HEK293 (cell line): Measurements from ENCODE around the gene KCNIP4.
A peak's percentile ranks its signal among the peaks of the same experiment; 100 is the strongest.

Experiments
- CTCF ChIA-PET: fragments of 350-600 bp; formaldehyde crosslinking; extraction: SDS; loops from one replicate; lab custom pipeline; 2021; ENCODE audit warnings: antibody characterized with exemption; lab: Yijun Ruan, JAX
- POLR2A ChIA-PET: fragments of 300-600 bp; formaldehyde crosslinking; extraction: SDS; loops from one replicate; lab custom pipeline; 2020; ENCODE audit warnings: antibody characterized with exemption, inconsistent platforms; lab: Yijun Ruan, JAX
- H3K27ac ChIP-seq: fragments of 200-500 bp; sonication (Bioruptor generic); 2 replicates; pipeline ENCODE4 v1.5.1; 2014; ENCODE audit warnings: low read depth, low read length, control low read depth, inconsistent platforms; ENCODE audit errors: extremely low read depth
- H3K36me3 ChIP-seq, 2 experiments: fragments of 200-500 bp in 1 of 2; sonication (Bioruptor generic) in 1 of 2; 1 replicate in 1 of 2; 2 replicates in 1 of 2; pipeline ENCODE4 v1.5.1; 2014 to 2017; ENCODE audit warnings: inconsistent platforms in 2 of 2, low read length in 2 of 2; ENCODE audit not compliant: control insufficient read depth in 2 of 2, insufficient read depth in 1 of 2
- H3K4me1 ChIP-seq: fragments of 200-500 bp; sonication (Bioruptor generic); 2 replicates; pipeline ENCODE4 v1.5.1; 2014; ENCODE audit warnings: mild to moderate bottlenecking, low read length, inconsistent platforms; ENCODE audit not compliant: control insufficient read depth, insufficient read depth
- H3K4me3 ChIP-seq: 2 replicates; pipeline ENCODE4 v1.5.1; 2011; ENCODE audit warnings: low read depth, mild to moderate bottlenecking, control low read depth, low read length, moderate library complexity
- H3K9me3 ChIP-seq: fragments of 200-500 bp; sonication (Bioruptor generic); 2 replicates; pipeline ENCODE4 v1.5.1; 2014; ENCODE audit warnings: low read depth, low read length, inconsistent platforms; ENCODE audit not compliant: control insufficient read depth, insufficient read depth
- BCL11A ChIP-seq: fragments of 450-650 bp; formaldehyde crosslinking; IDR thresholded peaks from 2 replicates; pipeline ENCODE4 v1.5.1; 2016; ENCODE audit warnings: low read depth, missing biosample characterization, missing genetic modification characterization
- KLF8 ChIP-seq: fragments of 450-650 bp; formaldehyde crosslinking; IDR thresholded peaks from 2 replicates; pipeline ENCODE4 v1.5.1; 2016; ENCODE audit warnings: missing biosample characterization, missing genetic modification characterization
- MYNN ChIP-seq: fragments of 450-650 bp; formaldehyde crosslinking; IDR thresholded peaks from 2 replicates; pipeline ENCODE4 v1.5.1; 2016; ENCODE audit warnings: missing biosample characterization, missing genetic modification characterization, borderline replicate concordance
- SALL2 ChIP-seq: fragments of 450-650 bp; formaldehyde crosslinking; IDR thresholded peaks from 2 replicates; pipeline ENCODE4 v1.5.0; 2017; ENCODE audit warnings: missing biosample characterization, mild to moderate bottlenecking, missing genetic modification characterization, borderline replicate concordance
- SETDB1 ChIP-seq: IDR thresholded peaks from one replicate; pipeline ENCODE4 v1.6.1; 2017; ENCODE audit warnings: mild to moderate bottlenecking, low read length, moderate library complexity, mixed read lengths; ENCODE audit not compliant: insufficient read length
- TCF7L2 ChIP-seq: IDR thresholded peaks from 2 replicates; pipeline ENCODE4 v1.6.1; 2011; ENCODE audit warnings: low read depth, mild to moderate bottlenecking, inconsistent platforms, low read length, moderate library complexity, borderline replicate concordance
- ZBTB48 ChIP-seq: fragments of 450-650 bp; formaldehyde crosslinking; IDR thresholded peaks from 2 replicates; pipeline ENCODE4 v1.5.1; 2016; ENCODE audit warnings: missing biosample characterization, missing genetic modification characterization
- ZIC2 ChIP-seq: fragments of 450-650 bp; formaldehyde crosslinking; IDR thresholded peaks from 2 replicates; pipeline ENCODE4 v1.5.1; 2016; ENCODE audit warnings: missing biosample characterization, missing genetic modification characterization
- ZNF10 ChIP-seq: fragments of 450-650 bp; formaldehyde crosslinking; IDR thresholded peaks from 2 replicates; pipeline ENCODE4 v1.5.1; 2017; ENCODE audit warnings: missing biosample characterization, missing genetic modification characterization
- ZNF23 ChIP-seq: fragments of 450-650 bp; formaldehyde crosslinking; IDR thresholded peaks from 2 replicates; pipeline ENCODE4 v1.5.1; 2016; ENCODE audit warnings: missing biosample characterization, missing genetic modification characterization, borderline replicate concordance
- ZNF24 ChIP-seq: fragments of 450-650 bp; formaldehyde crosslinking; IDR thresholded peaks from 2 replicates; pipeline ENCODE4 v1.5.1; 2016; ENCODE audit warnings: missing biosample characterization, missing genetic modification characterization
- ZNF623 ChIP-seq: fragments of 450-650 bp; formaldehyde crosslinking; IDR thresholded peaks from 2 replicates; pipeline ENCODE4 v1.5.1; 2016; ENCODE audit warnings: missing biosample characterization, missing genetic modification characterization
- ZNF654 ChIP-seq: fragments of 450-650 bp; formaldehyde crosslinking; IDR thresholded peaks from 2 replicates; pipeline ENCODE4 v1.5.1; 2016; ENCODE audit warnings: low read depth, missing biosample characterization, missing genetic modification characterization
- ZNF658 ChIP-seq: fragments of 450-650 bp; formaldehyde crosslinking; IDR thresholded peaks from 2 replicates; pipeline ENCODE4; 2016; ENCODE audit warnings: missing biosample characterization, missing genetic modification characterization
- ZNF701 ChIP-seq: fragments of 450-650 bp; formaldehyde crosslinking; IDR thresholded peaks from 2 replicates; pipeline ENCODE4 v1.5.1; 2016; ENCODE audit warnings: missing biosample characterization, missing genetic modification characterization
- ZNF76 ChIP-seq: fragments of 450-650 bp; formaldehyde crosslinking; IDR thresholded peaks from 2 replicates; pipeline ENCODE4; 2016; ENCODE audit warnings: low read depth, missing biosample characterization, missing genetic modification characterization, borderline replicate concordance
- ZXDB ChIP-seq: fragments of 450-650 bp; formaldehyde crosslinking; IDR thresholded peaks from 2 replicates; pipeline ENCODE4 v1.5.1; 2016; ENCODE audit warnings: missing biosample characterization, missing genetic modification characterization
- TF ChIP-seq, protein P1 (sequence below): fragments of 450-650 bp; formaldehyde crosslinking; IDR thresholded peaks from 2 replicates; pipeline ENCODE4 v1.5.1; 2017; ENCODE audit warnings: missing biosample characterization, missing genetic modification characterization
- TF ChIP-seq, protein P2 (sequence below): fragments of 450-650 bp; formaldehyde crosslinking; IDR thresholded peaks from 2 replicates; pipeline ENCODE4 v1.5.1; 2016; ENCODE audit warnings: missing biosample characterization, missing genetic modification characterization, low read depth
- TF ChIP-seq, protein P3 (sequence below): fragments of 450-650 bp; formaldehyde crosslinking; IDR thresholded peaks from 2 replicates; pipeline ENCODE4 v1.5.1; 2016; ENCODE audit warnings: missing biosample characterization, missing genetic modification characterization
- TF ChIP-seq, protein P4 (sequence below): fragments of 450-650 bp; formaldehyde crosslinking; IDR thresholded peaks from 2 replicates; pipeline ENCODE4 v1.5.1; 2016; ENCODE audit warnings: missing biosample characterization, missing genetic modification characterization

Gene KCNIP4

DNA sequence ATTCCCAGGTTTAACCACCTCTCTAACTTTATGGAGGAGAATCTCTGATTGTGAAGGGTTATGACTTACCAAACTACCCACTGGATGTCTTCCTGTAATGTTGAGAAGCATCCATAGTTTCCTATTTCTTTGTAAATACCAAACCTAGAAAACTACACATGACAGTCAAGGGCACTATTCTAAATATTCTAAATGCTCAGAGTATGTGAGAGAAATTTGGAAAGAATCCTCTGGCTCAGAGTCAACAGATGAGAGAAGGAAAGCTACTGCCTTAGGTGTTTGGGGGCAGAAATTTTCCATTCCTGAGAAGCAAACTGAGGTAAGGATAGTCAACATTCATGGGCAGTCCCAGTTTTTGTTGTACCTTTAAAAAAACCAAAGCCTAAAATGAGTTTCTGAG is 155.8 kb downstream of the KCNIP4 start (continued):
- TF ChIP-seq, protein P1, sequence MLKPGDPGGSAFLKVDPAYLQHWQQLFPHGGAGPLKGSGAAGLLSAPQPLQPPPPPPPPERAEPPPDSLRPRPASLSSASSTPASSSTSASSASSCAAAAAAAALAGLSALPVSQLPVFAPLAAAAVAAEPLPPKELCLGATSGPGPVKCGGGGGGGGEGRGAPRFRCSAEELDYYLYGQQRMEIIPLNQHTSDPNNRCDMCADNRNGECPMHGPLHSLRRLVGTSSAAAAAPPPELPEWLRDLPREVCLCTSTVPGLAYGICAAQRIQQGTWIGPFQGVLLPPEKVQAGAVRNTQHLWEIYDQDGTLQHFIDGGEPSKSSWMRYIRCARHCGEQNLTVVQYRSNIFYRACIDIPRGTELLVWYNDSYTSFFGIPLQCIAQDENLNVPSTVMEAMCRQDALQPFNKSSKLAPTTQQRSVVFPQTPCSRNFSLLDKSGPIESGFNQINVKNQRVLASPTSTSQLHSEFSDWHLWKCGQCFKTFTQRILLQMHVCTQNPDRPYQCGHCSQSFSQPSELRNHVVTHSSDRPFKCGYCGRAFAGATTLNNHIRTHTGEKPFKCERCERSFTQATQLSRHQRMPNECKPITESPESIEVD (tag by site-specific recombination): no peak
- no peak for TF ChIP-seq ZBTB48
- TF ChIP-seq ZNF658 (tag by site-specific recombination): no peak
- TF ChIP-seq, protein P2, sequence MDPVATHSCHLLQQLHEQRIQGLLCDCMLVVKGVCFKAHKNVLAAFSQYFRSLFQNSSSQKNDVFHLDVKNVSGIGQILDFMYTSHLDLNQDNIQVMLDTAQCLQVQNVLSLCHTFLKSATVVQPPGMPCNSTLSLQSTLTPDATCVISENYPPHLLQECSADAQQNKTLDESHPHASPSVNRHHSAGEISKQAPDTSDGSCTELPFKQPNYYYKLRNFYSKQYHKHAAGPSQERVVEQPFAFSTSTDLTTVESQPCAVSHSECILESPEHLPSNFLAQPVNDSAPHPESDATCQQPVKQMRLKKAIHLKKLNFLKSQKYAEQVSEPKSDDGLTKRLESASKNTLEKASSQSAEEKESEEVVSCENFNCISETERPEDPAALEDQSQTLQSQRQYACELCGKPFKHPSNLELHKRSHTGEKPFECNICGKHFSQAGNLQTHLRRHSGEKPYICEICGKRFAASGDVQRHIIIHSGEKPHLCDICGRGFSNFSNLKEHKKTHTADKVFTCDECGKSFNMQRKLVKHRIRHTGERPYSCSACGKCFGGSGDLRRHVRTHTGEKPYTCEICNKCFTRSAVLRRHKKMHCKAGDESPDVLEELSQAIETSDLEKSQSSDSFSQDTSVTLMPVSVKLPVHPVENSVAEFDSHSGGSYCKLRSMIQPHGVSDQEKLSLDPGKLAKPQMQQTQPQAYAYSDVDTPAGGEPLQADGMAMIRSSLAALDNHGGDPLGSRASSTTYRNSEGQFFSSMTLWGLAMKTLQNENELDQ (tag by site-specific recombination): no peak
- TF ChIP-seq, all 188 proteins: peak for 0

DNA sequence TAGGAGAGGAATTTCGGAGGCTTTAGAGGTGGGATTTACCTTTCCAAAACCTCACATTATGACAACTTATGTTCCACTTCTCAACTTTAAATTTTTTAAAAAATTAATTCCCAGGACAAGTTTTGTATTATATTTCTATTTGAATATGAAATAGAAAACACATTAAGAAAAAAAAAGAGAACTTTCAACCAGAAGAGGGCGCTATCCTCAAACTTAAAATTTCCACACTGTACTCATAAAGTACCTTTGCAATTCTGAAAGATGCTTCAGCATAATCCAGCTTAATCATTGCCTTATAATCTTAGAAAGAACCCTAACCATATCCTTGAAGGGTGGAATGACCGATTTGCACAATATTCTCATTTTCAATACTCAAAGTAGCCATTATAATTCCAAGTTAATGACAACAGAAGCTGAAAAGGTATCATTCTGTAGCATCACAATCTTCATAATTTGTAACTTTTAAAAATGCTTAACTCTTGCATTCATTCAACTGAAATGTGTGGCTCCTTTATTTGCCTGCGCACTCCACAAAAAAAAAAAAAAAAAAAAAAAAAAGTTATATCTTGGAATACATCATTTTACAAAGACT is 158.0 kb downstream of the KCNIP4 start:
- Histone ChIP-seq H3K36me3 (no peaks in the 10 kb centered on the region), H3K4me3 (no peak overlapping the region), H3K27ac (no peak overlapping the region), H3K4me1 (no peaks in the 10 kb centered on the region), H3K9me3 (no peaks in the 10 kb centered on the region)
- peak; percentile 62 for TF ChIP-seq ZNF654 (tag by site-specific recombination)
- TF ChIP-seq SALL2 (tag by site-specific recombination): no peak
- ChIA-PET CTCF (interaction anchor here (0.6 to 4.7 kb wide), 28 partner anchors 9 to 1188 kb away, joined by 3 to 73 read pairs (median 3); partner anchors contain the start of gene GBA3), POLR2A (no interaction called here)

DNA sequence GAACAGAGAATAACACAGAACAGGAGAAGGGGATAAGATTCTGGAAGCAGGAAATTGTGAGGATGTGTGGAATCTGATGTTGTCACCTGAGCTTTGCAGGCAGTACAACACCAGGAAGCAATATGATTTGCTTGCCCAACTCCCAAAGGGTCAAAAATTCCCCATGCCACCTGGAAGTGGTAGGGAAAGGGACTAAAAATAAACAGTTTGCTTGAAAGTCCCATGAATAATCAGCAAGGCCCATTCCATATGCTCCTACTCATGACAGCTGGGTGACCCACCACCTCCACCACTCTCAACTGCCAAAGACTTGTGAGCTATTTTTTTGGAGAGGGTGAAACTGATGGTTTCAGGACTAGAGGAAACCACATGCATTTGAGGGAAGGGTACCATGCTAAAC is 168.4 kb downstream of the KCNIP4 start:
- CTCF ChIA-PET: interaction anchor here (1.3 kb wide), 1 partner anchor 9 kb away, joined by 4 read pairs; no protein-coding TSS in a partner anchor
- Histone ChIP-seq H3K4me1 (no peaks in the 10 kb centered on the region), H3K4me3 (no peak overlapping the region), H3K27ac (no peak overlapping the region), H3K36me3 (no peaks in the 10 kb centered on the region), H3K9me3 (no peaks in the 10 kb centered on the region)
- TF ChIP-seq ZNF76 (no peak), ZNF623 (tag by site-specific recombination) (no peak), ZNF10 (tag by site-specific recombination) (no peak), TCF7L2 (no peak), MYNN (no peak), ZNF23 (tag by site-specific recombination) (no peak), ZXDB (tag by site-specific recombination) (no peak), KLF8 (tag by site-specific recombination) (no peak), ZIC2 (tag by site-specific recombination) (no peak), BCL11A (tag by site-specific recombination) (no peak), ZNF701 (tag by site-specific recombination) (no peak), SETDB1 (no peak), ZNF24 (tag by site-specific recombination) (no peak)
- TF ChIP-seq, protein P1 (tag by site-specific recombination): no peak
- TF ChIP-seq, protein P3, sequence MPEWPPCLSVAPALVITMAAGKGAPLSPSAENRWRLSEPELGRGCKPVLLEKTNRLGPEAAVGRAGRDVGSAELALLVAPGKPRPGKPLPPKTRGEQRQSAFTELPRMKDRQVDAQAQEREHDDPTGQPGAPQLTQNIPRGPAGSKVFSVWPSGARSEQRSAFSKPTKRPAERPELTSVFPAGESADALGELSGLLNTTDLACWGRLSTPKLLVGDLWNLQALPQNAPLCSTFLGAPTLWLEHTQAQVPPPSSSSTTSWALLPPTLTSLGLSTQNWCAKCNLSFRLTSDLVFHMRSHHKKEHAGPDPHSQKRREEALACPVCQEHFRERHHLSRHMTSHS: no peak
- TF ChIP-seq, protein P4, sequence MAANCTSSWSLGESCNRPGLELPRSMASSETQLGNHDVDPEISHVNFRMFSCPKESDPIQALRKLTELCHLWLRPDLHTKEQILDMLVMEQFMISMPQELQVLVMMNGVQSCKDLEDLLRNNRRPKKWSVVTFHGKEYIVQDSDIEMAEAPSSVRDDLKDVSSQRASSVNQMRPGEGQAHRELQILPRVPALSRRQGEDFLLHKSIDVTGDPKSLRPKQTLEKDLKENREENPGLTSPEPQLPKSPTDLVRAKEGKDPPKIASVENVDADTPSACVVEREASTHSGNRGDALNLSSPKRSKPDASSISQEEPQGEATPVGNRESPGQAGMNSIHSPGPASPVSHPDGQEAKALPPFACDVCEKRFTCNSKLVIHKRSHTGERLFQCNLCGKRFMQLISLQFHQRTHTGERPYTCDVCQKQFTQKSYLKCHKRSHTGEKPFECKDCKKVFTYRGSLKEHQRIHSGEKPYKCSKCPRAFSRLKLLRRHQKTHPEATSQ: no peak
- POLR2A ChIA-PET: no interaction called here
